GM19023 (cell line): ENCODE measurements around the gene C17orf107.

Source experiments
- ATAC-seq: cut with Tn5 transposase; IDR thresholded peaks from one replicate; pipeline ENCODE4 v1.9.1; 2021; ENCODE audit warnings: mild to moderate bottlenecking, moderate library complexity; ENCODE audit not compliant: unreplicated experiment

The C17orf107 gene

GRCh38 chr17:4870855-4871254, 28.5 kb upstream of the C17orf107 start:
- no peak for ATAC-seq

GRCh38 chr17:4872786-4873185, 26.6 kb upstream of the C17orf107 start:
- ATAC-seq, result no peak

DNA sequence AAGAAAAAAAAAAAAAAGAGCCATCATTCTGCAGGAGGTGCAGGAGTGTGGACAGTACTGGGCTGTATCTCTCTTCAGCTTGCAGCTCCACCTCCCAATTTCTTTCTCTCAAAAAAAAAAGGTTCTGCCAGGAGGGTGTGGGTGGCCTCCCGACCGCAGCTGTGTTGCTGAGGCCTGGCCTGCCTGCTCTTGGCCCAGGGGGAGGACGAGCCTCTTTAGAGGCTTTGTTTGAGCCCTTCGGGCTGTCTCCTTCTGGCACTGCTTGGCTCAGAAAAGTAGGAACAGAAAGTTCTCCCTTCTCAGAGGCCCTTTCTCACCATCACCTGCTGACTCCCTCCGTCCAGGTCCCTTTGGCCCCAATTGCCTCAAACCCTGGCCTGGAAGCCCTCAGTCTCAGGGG, 22.2 kb upstream of the C17orf107 start:
- no peak for ATAC-seq

DNA sequence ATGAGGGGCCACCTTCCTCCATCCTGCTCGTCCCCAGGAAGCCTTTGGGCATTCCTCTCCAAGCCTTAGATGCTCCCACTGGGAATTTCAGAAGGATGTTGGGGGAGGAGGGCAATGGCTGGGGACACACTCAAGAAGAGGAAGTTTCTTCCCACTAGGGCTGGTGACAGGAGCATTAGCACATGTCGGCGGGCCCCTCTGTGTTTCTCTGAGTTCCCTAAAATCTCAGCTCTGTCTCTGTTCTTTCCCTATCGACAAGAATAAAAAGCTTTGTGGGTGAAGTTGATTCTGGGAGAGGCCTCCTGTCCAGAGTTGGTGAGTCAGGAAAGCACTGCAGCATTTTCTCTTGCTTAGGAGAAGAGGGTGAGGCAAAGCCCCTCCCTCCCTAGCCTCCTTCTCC, 19.7 kb upstream of the C17orf107 start:
- ATAC-seq, result no peak

- no peak for ATAC-seq
These were observed 18.5 kb upstream of the C17orf107 start for GRCh38 chr17:4880857-4881256.

DNA sequence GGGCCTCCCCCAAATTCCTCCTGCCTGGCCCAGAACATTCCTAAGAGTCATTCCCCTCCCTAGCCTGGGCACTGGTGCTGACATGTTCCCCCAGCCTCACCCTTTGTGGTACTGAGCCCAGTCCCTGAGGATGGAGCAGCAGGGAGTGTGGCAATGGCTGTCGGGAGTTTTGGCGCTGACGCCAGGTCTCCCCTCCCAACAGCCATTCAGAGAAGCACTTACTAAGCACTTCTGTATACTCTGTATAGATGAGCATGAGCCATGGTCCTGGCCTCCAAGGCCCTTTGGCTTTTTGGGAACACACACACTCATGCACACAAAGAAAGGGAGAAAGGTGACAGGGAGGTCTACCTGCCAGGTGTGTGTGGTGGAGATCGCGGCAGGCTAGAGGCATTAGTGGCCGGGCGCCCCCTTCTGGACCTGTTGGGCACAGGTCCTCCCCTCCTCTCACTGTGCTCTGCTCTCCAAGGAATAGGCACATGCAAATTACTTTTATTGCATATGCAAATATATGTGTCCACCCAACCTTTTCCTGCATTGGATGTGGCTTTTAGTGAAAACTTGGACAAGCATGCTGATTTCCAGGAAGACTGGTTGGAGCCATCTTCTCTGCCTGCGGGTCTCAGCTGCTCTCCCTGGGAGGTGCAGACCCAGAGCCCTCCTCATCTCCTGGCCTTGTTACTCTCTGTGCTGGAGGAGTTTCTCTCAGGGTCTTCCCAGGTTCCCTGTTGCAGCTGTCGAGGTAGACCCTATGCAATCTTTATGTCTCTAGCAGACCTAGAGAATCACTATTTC, 17.4 kb upstream of the C17orf107 start:
- no peak for ATAC-seq

GRCh38 chr17:4884489-4884888, 14.8 kb upstream of the C17orf107 start:
- no peak for ATAC-seq

DNA sequence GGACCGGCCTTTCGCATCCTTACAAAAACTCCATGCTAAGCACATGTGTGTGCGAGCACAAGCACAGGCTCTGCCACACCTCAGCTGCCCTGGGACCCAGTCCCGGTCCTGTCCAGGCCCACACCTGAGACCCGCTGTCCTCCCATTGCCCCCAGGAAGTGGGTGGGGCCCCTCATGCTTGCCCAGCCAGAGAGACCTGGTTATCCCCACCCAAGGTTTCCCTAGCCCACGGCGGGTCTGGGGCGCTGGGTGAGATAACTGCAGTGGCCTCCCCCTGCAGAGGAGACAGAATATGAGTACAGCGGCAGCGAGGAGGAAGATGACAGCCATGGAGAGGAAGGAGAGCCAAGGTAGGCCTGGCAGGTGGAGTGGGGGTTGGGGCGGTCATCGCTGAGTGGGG, 12.5 kb upstream of the C17orf107 start:
- ATAC-seq, result no peak

DNA sequence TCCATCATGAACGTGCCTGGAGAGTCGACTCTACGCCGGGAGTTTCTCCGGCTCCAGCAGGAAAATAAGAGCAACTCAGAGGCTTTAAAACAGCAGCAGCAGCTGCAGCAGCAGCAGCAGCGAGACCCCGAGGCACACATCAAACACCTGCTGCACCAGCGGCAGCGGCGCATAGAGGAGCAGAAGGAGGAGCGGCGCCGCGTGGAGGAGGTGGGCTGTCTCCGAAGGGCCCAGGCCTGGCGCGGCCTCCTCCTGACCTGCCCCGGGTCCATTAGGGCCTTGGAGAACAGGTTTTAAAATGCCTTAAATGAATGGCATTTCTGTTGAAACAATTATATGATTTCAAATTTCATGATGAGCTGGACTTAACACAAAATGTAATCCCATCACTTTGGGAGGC, 11.8 kb upstream of the C17orf107 start:
- no peak for ATAC-seq

DNA sequence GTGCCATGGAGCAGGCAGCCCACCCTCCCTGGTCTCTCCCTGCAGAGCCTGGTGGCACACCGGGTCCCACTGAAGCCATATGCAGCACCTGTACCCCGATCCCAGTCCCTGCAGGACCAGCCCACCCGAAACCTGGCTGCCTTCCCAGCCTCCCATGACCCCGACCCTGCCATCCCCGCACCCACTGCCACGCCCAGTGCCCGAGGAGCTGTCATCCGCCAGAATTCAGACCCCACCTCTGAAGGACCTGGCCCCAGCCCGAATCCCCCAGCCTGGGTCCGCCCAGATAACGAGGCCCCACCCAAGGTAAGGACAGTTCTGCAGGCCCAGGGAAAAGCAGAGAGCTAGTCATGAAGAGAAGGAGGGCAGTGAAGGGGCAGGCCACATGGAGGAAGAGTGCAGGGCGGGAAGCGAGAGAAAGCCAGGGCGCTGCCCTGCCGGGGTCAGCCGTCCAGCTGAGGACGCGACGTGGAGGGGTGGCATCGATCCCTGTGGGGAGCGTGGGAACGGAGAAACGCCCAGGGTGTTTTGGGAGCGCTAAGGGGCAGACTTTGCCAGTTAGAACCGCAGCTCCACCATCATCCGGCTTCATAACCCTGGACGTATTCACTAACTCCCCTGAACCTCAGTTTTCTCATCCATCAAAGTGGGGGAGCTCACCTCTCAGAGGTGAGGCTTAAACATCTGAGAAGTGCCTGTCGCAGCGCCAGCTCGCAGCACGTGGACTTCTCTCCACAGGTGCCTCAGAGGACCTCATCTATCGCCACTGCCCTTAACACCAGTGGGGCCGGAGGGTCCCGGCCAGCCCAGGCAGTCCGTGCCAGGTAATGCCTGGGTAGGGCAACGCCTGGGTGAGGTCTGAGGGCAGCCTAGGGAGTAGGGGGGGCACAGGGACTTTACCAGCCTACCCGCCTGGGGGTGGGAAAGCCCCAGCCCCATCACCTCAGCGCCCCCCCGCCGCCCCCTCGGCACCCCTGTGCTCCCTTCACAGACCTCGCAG, 7.6 kb upstream of the C17orf107 start:
- no peak for ATAC-seq

GRCh38 chr17:4892499-4893221, 6.7 kb upstream of the C17orf107 start:
- no peak for ATAC-seq

DNA sequence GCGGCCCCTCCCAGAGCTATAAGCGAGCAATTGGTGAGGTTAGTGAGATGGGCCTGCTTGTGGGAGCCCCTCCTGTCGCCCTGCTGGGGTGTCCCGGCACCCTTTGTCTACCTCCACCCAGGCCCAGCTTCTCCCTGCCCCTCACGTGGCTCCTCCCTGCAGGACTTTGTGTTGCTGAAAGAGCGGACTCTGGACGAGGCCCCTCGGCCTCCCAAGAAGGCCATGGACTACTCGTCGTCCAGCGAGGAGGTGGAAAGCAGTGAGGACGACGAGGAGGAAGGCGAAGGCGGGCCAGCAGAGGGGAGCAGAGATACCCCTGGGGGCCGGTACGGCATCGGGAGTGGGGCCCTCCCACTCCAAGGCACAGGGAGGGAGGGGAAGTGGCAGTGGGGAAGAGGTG, 6.1 kb upstream of the C17orf107 start:
- no peak for ATAC-seq

DNA sequence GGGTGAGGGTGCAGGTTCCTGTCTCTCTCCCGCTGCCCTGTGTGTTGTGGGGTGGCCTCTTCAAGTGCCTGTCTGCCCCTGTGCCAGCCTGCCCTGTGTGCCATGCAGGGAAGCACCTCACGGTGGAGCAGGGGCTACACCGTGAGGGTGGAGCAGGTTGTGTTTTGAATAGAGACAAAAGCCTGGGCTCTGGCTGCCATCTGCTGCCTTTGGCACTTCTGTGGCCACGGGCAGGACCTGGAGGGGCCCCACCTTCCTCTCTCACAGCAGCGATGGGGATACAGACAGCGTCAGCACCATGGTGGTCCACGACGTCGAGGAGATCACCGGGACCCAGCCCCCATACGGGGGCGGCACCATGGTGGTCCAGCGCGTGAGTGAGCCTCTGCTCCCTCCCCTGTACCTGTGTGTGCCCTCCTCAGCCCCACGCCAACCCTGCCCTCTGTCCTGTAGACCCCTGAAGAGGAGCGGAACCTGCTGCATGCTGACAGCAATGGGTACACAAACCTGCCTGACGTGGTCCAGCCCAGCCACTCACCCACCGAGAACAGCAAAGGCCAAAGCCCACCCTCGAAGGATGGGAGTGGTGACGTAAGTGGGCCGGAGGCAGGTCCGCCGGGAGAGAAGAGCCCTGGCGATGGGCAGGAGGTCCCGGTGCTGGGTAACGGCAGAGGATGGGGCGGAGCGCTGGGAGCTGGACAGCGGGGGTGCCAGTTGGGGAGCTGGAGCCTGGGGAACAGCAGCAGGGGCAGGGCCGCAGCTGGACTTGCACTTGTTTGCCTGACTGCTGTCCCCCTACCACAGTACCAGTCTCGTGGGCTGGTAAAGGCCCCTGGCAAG, 5.4 kb upstream of the C17orf107 start:
- ATAC-seq, result no peak

DNA sequence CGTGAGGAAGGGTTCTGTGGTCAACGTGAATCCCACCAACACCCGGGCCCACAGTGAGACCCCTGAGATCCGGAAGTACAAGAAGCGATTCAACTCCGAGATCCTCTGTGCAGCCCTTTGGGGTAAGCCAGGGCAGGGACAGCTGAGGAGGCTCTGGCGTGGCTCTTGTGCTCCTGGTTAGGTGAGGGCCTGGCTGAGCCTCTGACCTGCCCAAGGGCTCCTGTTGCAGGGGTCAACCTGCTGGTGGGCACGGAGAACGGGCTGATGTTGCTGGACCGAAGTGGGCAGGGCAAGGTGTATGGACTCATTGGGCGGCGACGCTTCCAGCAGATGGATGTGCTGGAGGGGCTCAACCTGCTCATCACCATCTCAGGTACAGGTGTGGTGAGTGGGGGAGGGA, 4.2 kb upstream of the C17orf107 start:
- ATAC-seq, result no peak

DNA sequence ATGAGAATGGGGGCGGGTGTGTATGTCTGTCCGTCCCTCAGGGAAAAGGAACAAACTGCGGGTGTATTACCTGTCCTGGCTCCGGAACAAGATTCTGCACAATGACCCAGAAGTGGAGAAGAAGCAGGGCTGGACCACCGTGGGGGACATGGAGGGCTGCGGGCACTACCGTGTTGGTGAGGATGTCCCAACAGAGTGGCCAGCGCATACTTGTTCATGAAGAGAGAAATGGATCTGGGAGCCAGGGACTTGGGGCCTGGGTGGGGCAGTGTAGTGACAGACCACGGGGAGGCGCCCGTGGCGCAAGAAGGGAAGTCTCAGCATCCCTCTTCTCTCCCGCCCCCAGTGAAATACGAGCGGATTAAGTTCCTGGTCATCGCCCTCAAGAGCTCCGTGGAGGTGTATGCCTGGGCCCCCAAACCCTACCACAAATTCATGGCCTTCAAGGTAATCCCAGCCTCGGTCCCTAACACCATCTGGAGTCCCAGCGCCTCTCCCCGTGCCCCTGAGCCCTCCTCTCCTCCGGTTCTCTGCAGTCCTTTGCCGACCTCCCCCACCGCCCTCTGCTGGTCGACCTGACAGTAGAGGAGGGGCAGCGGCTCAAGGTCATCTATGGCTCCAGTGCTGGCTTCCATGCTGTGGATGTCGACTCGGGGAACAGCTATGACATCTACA, 3.5 kb upstream of the C17orf107 start:
- no peak for ATAC-seq

GRCh38 chr17:4896332-4897197, 2.8 kb upstream of the C17orf107 start:
- no peak for ATAC-seq

- ATAC-seq, result no peak
These were observed 2.1 kb upstream of the C17orf107 start for GRCh38 chr17:4897198-4897687.

GRCh38 chr17:4897785-4898184, 1.6 kb upstream of the C17orf107 start:
- no peak for ATAC-seq

- ATAC-seq, result no peak
These were observed 985 bp upstream of the C17orf107 start for GRCh38 chr17:4898351-4898750.
